Measurements from ENCODE around the gene ADGRD1.

Gene ADGRD1

GRCh38 chr12:130983328-130984017 is 29.8 kb downstream of the ADGRD1 start:
- Histone ChIP-seq H2AFZ (ENCODE audit: insufficient read depth, low read length, poor library complexity) (no peak overlapping the region), H3K18ac (ENCODE audit: low read length) (no peak overlapping the region), H2BK5ac (ENCODE audit: low read depth, low read length, poor library complexity) (no peak overlapping the region), H4K12ac (ENCODE audit: low read depth, low read length) (no peak overlapping the region), H3K9me3 (ENCODE audit: insufficient read depth, low read depth, low read length) (no peaks in the 10 kb centered on the region), H3K9ac (ENCODE audit: low read length) (no peak overlapping the region), H2BK120ac (ENCODE audit: insufficient read depth, low read length, poor library complexity) (no peak overlapping the region), H3K4me2 (ENCODE audit: low read length) (no peak overlapping the region), H2AK5ac (ENCODE audit: low read length) (no peak overlapping the region), H4K8ac (ENCODE audit: low read depth, low read length) (no peak overlapping the region), H3K23ac (ENCODE audit: low read length) (no peak overlapping the region), H3K4me3 (ENCODE audit: low read depth, low read length) (no peak overlapping the region), H3K79me2 (ENCODE audit: control insufficient read depth, insufficient read depth, low read length, poor library complexity) (no peaks in the 10 kb centered on the region), H3K4me1 (ENCODE audit: control insufficient read depth in 1 of 2, insufficient read depth in 2 of 2, low read length in 2 of 2) (no peaks in the 10 kb centered on the region), H3K27ac (ENCODE audit: low read depth, low read length) (no peak overlapping the region), H3K14ac (ENCODE audit: low read length) (no peak overlapping the region), H4K91ac (ENCODE audit: low read depth, low read length) (no peak overlapping the region), H3K27me3 (ENCODE audit: insufficient read depth, low read length) (no peaks in the 10 kb centered on the region), H3K4ac (ENCODE audit: low read depth, low read length) (no peak overlapping the region), H2BK12ac (ENCODE audit: low read length) (no peak overlapping the region), H3K36me3 (ENCODE audit: control insufficient read depth in 1 of 2, insufficient read depth in 2 of 2, low read length in 2 of 2) (no peaks in the 10 kb centered on the region), H3K79me1 (ENCODE audit: low read length) (no peaks in the 10 kb centered on the region)
- no peak for DNase-seq
- WGBS (ENCODE audit: extremely low coverage, insufficient coverage, insufficient read length), result no CpG with 5 or more reads among the region's 7 CpGs

GRCh38 chr12:130984183-130985058 is 30.7 kb downstream of the ADGRD1 start:
- no peaks in the 10 kb centered on the region for H3K27me3 ChIP-seq (ENCODE audit: insufficient read depth, low read length)
- H2BK120ac ChIP-seq (ENCODE audit: insufficient read depth, low read length, poor library complexity), result no peak overlapping the region
- H4K12ac ChIP-seq (ENCODE audit: low read depth, low read length), result no peak overlapping the region
- no peak overlapping the region for H3K14ac ChIP-seq (ENCODE audit: low read length)
- H3K79me2 ChIP-seq (ENCODE audit: control insufficient read depth, insufficient read depth, low read length, poor library complexity), result no peaks in the 10 kb centered on the region
- no peak overlapping the region for H3K18ac ChIP-seq (ENCODE audit: low read length)
- no peak overlapping the region for H2AFZ ChIP-seq (ENCODE audit: insufficient read depth, low read length, poor library complexity)
- no peak overlapping the region for H2AK5ac ChIP-seq (ENCODE audit: low read length)
- no peak for DNase-seq
- 100% methylated on average over 1 of the region's 12 CpGs for WGBS (ENCODE audit: extremely low coverage, insufficient coverage, insufficient read length)
- no peak overlapping the region for H3K23ac ChIP-seq (ENCODE audit: low read length)
- H3K9me3 ChIP-seq (ENCODE audit: insufficient read depth, low read depth, low read length), result no peaks in the 10 kb centered on the region
- H3K4ac ChIP-seq (ENCODE audit: low read depth, low read length), result no peak overlapping the region
- H2BK5ac ChIP-seq (ENCODE audit: low read depth, low read length, poor library complexity), result no peak overlapping the region
- H3K4me2 ChIP-seq (ENCODE audit: low read length), result no peak overlapping the region
- H3K4me3 ChIP-seq (ENCODE audit: low read depth, low read length), result no peak overlapping the region
- no peak overlapping the region for H4K91ac ChIP-seq (ENCODE audit: low read depth, low read length)
- H3K79me1 ChIP-seq (ENCODE audit: low read length), result no peaks in the 10 kb centered on the region
- H3K27ac ChIP-seq (ENCODE audit: low read depth, low read length), result no peak overlapping the region
- no peak overlapping the region for H2BK12ac ChIP-seq (ENCODE audit: low read length)
- no peaks in the 10 kb centered on the region for H3K36me3 ChIP-seq (ENCODE audit: control insufficient read depth in 1 of 2, insufficient read depth in 2 of 2, low read length in 2 of 2)
- H3K4me1 ChIP-seq (ENCODE audit: control insufficient read depth in 1 of 2, insufficient read depth in 2 of 2, low read length in 2 of 2), result no peaks in the 10 kb centered on the region
- no peak overlapping the region for H4K8ac ChIP-seq (ENCODE audit: low read depth, low read length)
- H3K9ac ChIP-seq (ENCODE audit: low read length), result no peak overlapping the region

GRCh38 chr12:130987151-130987931 is 33.6 kb downstream of the ADGRD1 start:
- no peaks in the 10 kb centered on the region for H3K27me3 ChIP-seq (ENCODE audit: insufficient read depth, low read length)
- WGBS (ENCODE audit: extremely low coverage, insufficient coverage, insufficient read length), result no CpG with 5 or more reads among the region's 22 CpGs
- no peaks in the 10 kb centered on the region for H3K79me1 ChIP-seq (ENCODE audit: low read length)

GRCh38 chr12:130988261-130988660 is 34.6 kb downstream of the ADGRD1 start:
- H3K18ac ChIP-seq (ENCODE audit: low read length), result no peak overlapping the region
- no CpG with 5 or more reads among the region's 5 CpGs for WGBS (ENCODE audit: extremely low coverage, insufficient coverage, insufficient read length)

More at GRCh38 chr12:130987151-130987931, 33.6 kb downstream of the ADGRD1 start:
- Histone ChIP-seq H3K9ac (ENCODE audit: low read length) (no peak overlapping the region), H3K4ac (ENCODE audit: low read depth, low read length) (no peak overlapping the region), H3K23ac (ENCODE audit: low read length) (no peak overlapping the region), H3K18ac (ENCODE audit: low read length) (no peak overlapping the region), H3K9me3 (ENCODE audit: insufficient read depth, low read depth, low read length) (no peaks in the 10 kb centered on the region), H2AFZ (ENCODE audit: insufficient read depth, low read length, poor library complexity) (no peak overlapping the region), H3K79me2 (ENCODE audit: control insufficient read depth, insufficient read depth, low read length, poor library complexity) (no peaks in the 10 kb centered on the region), H3K4me1 (ENCODE audit: control insufficient read depth in 1 of 2, insufficient read depth in 2 of 2, low read length in 2 of 2) (no peaks in the 10 kb centered on the region), H2BK120ac (ENCODE audit: insufficient read depth, low read length, poor library complexity) (no peak overlapping the region), H3K36me3 (ENCODE audit: control insufficient read depth in 1 of 2, insufficient read depth in 2 of 2, low read length in 2 of 2) (no peaks in the 10 kb centered on the region), H4K8ac (ENCODE audit: low read depth, low read length) (no peak overlapping the region), H4K91ac (ENCODE audit: low read depth, low read length) (no peak overlapping the region), H2BK5ac (ENCODE audit: low read depth, low read length, poor library complexity) (no peak overlapping the region), H3K27ac (ENCODE audit: low read depth, low read length) (no peak overlapping the region), H3K4me3 (ENCODE audit: low read depth, low read length) (no peak overlapping the region), H2BK12ac (ENCODE audit: low read length) (no peak overlapping the region), H2AK5ac (ENCODE audit: low read length) (no peak overlapping the region), H4K12ac (ENCODE audit: low read depth, low read length) (no peak overlapping the region), H3K4me2 (ENCODE audit: low read length) (no peak overlapping the region), H3K14ac (ENCODE audit: low read length) (no peak overlapping the region)
- no peak for DNase-seq

More at GRCh38 chr12:130988261-130988660, 34.6 kb downstream of the ADGRD1 start:
- no peak overlapping the region for H2AFZ ChIP-seq (ENCODE audit: insufficient read depth, low read length, poor library complexity)
- no peak overlapping the region for H3K9ac ChIP-seq (ENCODE audit: low read length)
- H3K79me2 ChIP-seq (ENCODE audit: control insufficient read depth, insufficient read depth, low read length, poor library complexity), result no peaks in the 10 kb centered on the region
- no peak for DNase-seq
- no peaks in the 10 kb centered on the region for H3K36me3 ChIP-seq (ENCODE audit: control insufficient read depth in 1 of 2, insufficient read depth in 2 of 2, low read length in 2 of 2)
- H3K4ac ChIP-seq (ENCODE audit: low read depth, low read length), result no peak overlapping the region
- no peaks in the 10 kb centered on the region for H3K4me1 ChIP-seq (ENCODE audit: control insufficient read depth in 1 of 2, insufficient read depth in 2 of 2, low read length in 2 of 2)
- H3K27ac ChIP-seq (ENCODE audit: low read depth, low read length), result no peak overlapping the region
- no peaks in the 10 kb centered on the region for H3K79me1 ChIP-seq (ENCODE audit: low read length)
- no peak overlapping the region for H4K91ac ChIP-seq (ENCODE audit: low read depth, low read length)
- H4K8ac ChIP-seq (ENCODE audit: low read depth, low read length), result no peak overlapping the region
- H3K14ac ChIP-seq (ENCODE audit: low read length), result no peak overlapping the region
- H3K23ac ChIP-seq (ENCODE audit: low read length), result no peak overlapping the region
- no peak overlapping the region for H4K12ac ChIP-seq (ENCODE audit: low read depth, low read length)
- H2AK5ac ChIP-seq (ENCODE audit: low read length), result no peak overlapping the region
- no peak overlapping the region for H2BK120ac ChIP-seq (ENCODE audit: insufficient read depth, low read length, poor library complexity)
- H3K4me2 ChIP-seq (ENCODE audit: low read length), result no peak overlapping the region
- no peaks in the 10 kb centered on the region for H3K9me3 ChIP-seq (ENCODE audit: insufficient read depth, low read depth, low read length)
- no peak overlapping the region for H2BK12ac ChIP-seq (ENCODE audit: low read length)
- no peak overlapping the region for H3K4me3 ChIP-seq (ENCODE audit: low read depth, low read length)
- H3K27me3 ChIP-seq (ENCODE audit: insufficient read depth, low read length), result no peaks in the 10 kb centered on the region
- H2BK5ac ChIP-seq (ENCODE audit: low read depth, low read length, poor library complexity), result no peak overlapping the region

All from trophoblast cell (in vitro differentiated cells and primary cell).